ENCODE results near the gene PTCH1.

PTCH1 gene

DNA sequence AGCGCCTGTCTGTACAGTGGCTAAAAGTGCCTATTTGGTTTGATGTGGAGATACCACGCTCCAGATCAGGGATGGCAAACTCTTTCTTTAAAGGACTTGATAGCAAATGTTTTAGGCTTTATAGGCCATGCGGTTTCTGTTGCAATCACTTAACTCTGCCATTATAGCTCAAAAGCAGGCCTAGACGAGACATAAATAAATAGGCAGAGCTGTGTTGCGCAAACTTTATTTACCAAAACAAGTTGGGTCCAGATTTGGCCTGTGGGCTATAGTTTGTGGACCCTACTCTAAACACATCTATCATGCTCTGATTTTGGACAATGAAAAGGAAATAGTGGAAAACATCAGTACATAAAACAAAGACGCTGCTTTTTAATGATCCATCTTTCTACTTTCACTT lies 79.2 kb downstream of the PTCH1 start:
- no peak for DNase-seq

- DNase-seq: no peak
Observed at GRCh38 chr9:95436416-95436815, 80.4 kb downstream of the PTCH1 start.

DNA sequence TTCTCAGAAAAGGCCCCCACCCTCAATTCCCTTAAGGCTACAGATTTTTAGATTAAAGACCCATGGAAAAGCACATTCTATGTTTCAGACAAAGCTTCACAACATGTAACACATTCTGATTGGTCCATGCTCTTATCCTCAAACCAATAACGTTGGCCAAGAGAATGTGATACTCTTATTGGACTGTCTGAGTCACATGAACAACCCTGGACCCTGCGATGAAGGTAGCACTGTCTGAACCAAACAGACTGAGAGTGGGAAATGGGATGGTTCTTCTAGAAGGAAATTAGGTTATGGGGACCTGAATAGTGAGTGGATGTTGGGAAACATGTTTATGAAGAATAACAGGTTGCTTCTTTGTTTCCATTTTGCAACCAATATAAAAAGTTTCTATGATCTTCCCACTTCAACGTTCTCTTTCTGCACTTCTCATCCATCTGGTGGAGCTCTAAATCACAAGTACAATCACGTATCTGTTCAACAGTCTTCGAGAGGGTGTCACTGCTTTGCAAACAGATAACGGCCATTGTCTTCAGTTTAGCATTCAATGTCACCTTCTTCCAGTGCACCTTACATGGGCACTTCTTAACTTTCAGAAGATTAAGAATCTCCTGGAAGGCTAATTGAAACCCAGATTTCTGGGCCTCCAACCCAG lies 81.6 kb downstream of the PTCH1 start:
- DNase-seq: no peak

DNA sequence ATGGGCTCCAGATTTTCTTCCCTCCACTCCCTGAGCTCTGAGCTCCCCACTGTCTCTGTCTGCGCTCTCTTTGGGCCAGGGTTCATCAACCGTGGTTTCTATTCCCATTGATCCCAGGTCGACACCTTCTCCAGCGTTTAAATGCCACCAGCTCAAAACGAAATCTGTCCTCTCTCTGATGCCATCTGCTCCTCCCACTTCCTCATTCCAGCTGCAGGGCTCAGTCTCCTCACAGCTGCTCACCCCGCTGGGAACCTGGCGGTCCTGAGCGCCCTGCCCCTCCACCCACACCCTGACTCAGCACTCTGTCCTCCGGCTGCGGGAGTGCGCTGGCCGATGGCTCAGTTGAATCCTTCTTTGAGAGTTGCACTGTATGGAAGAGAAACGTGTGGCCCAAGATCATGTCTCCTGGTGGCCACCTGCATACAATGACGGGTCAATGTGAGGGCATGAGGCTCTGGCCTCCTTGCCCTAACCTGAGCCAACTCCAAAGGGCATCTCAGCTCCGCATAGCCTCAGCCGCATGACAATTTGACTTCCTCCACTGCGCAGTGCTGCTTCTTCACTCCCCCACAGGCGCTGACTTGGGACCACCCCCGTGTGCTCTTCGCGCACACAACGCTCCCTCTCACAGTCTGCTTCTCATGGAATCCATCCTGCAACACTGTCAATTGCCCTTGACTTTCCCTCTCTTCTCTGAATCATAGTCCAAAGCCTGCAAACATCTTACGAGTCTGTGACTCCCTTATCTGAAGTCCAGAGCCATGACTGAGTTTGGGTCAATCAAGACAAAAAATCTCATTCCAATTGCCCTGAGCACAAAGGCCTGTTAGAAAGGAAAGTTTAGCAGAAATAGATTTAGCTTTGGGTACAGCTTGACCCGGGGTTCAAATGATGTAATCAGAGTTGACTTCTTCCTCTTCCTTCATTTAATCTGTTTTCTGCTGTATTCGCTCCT lies 82.4 kb downstream of the PTCH1 start:
- DNase-seq: no peak

GRCh38 chr9:95433096-95433819 lies 83.5 kb downstream of the PTCH1 start:
- DNase-seq: no peak

GRCh38 chr9:95431286-95431685 lies 85.5 kb downstream of the PTCH1 start:
- no peak for DNase-seq

- DNase-seq: no peak
Observed at GRCh38 chr9:95429948-95430620, 86.7 kb downstream of the PTCH1 start.

GRCh38 chr9:95429096-95429495 lies 87.7 kb downstream of the PTCH1 start:
- no peak for DNase-seq

DNA sequence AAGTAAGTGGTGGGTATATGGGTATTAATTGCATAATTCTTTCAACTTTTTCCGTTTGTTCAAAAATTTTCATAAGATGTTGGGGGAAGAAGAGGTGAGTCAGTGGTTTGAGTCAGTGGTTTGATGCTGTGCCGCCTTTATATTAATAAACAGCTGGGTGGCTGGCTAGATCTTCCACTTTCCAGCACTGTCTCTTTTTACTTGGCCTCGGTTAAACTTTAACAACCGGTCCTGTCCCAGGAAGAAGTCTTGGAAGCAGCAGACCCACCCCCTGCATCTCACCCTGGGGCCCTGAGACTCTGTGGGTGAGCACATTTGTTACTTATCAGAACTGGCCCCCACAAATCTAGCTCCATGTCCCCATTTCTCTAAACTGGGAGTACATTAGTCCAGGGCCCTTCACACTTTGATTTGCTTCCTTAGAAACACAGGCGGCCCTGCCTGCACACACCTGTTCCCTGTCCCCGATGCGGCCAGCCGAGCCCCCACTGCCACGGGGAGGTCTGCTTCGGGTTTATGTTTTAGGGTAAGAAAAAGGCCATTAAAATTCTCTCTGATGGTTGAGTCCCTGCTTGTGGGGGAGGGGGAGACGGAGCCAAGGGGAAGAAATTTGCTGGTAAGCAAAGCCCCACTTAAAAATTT lies 90.7 kb downstream of the PTCH1 start:
- no peak for DNase-seq

- DNase-seq: no peak
Observed at GRCh38 chr9:95422650-95423049, 94.1 kb downstream of the PTCH1 start.

DNA sequence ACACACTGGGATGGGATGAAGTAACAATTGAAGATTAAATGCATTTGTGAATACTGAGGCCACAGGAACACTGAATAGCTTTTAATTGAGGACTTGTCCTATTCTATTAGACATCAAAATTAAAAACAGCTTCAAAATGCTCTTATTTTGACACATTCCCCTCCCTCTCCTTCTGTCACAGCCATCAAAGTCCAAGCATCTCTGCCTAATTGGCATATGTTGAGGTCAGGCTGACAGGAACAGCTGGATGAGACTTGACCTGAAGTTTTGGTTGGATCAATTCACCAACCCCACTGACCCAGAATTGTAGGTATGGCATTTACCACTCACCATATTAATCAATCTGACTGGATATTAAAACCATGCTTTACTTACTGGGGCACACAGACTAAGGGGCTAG lies 96.3 kb downstream of the PTCH1 start:
- no peak for DNase-seq

GRCh38 chr9:95419444-95419843 lies 97.3 kb downstream of the PTCH1 start:
- DNase-seq: no peak

GRCh38 chr9:95415158-95415557 lies 101.6 kb downstream of the PTCH1 start:
- no peak for DNase-seq

DNA sequence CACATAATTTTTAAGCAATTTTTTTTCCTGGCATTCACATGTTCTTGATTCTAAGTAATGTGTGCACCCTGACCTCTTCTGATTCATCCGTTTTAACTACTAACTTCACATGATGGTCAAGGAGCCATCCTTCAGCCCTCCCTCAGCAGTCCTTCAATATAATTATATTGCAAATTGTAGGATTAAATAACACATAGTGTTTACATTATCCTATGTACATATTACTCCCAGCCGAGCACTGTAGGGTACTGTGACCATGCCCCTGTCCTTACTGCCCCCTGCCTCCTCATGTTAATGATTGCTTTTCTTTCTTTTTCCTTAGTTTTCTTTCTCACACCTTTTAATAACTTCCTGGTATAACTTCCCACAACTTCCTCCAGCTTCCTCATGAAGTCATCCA lies 103.0 kb downstream of the PTCH1 start:
- DNase-seq: no peak

DNA sequence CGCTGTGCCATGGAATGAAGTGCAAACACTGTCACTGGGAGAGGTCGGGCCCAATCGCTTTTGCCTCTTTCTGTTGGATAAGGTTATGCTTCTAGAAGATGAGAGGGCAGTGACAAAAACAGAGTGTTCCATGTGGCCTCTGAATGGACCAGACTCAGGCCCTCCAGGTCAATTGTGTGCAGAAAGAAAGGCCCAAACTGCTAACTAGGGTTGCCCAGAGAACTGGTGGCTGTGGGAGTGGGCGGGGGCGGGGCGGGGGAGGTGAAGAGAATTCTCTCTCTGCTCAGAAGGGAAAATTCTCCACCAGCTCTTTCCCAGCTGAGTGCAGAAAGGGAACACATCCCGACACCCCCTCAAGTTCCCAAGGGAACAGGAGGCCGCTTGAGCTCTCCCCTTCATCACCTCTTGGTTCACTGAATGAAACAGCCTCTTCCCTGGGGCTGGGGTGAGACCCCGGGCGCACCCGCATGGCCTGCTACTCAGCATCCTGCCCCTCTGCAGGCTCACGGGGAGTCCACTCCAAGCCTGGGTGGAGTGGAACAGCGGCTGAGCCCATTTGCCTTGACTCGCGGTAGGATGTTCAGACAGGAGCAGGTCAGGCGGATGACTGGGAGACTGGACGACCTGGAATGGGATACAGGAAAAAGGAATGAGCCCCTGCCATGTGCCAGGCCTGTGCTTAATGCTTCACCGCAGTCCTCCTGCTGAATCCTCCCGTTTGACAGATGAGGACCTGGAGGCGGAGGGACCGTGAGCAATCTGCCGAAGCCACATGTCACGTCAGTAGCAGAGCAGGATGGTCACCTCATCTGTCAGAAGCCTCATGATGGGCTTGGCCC lies 105.5 kb downstream of the PTCH1 start:
- DNase-seq: no peak

- no peak for DNase-seq
Observed at GRCh38 chr9:95409650-95410426, 106.9 kb downstream of the PTCH1 start.

DNA sequence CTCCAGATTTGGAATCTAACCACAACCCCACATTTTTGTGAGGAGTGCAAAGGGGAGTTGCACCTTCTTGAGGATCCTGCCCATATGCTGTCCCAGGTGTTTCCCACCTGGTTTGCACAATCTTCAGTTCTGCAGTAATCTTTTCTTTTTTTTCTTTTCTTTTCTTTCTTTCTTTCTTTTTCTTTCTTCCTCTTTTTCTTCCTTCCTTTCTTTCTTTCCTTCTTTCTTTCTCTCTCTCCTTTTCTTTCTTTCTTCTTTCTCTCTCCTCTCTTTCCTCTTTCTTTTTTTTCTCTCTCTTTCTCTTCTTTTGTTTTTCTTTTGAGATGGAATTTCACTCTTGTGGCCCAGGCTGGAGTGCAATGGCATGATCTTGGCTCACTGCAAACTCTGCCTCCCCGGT lies 109.2 kb downstream of the PTCH1 start:
- DNase-seq: no peak

- no peak for DNase-seq
Observed at GRCh38 chr9:95406121-95406520, 110.7 kb downstream of the PTCH1 start.

DNA sequence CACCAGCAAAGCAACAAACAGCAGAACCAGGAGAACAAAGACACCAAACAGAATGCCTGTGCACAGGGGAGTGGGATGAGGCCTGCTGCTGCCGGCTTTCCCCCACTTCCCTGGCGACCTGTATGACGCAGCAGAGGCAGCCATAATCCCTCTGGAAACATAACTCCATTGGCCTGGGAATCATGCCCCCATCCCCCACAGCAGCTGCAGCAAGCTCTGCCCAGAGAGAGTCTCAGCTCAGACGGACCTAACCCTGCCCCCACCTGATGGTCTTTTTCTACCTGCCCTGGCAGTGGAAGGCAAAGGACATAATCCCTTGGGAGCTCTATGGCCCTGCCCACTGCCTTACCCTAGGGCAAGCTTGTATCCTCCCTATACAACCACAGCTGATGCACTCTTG lies 117.5 kb downstream of the PTCH1 start:
- DNase-seq: no peak

Data from activated CD4-positive, alpha-beta T cell treated with anti-CD3 and anti-CD28 coated beads, Interleukin-10, Interleukin-2, amounts not matched to agents 100 ng/mL and 50 ng/mL, durations not matched to agents 16 hours and 8 hours (primary cell).